Daoy (cell line): ENCODE data around the gene SUV39H2. TPM values are rescaled to one million over a fixed set of nuclear protein-coding genes. Genes with fewer than 3 reads are reported as not detected.
A peak's percentile ranks its signal among the peaks of the same experiment; 100 is the strongest.
"Not testable (repeated sequence)": the region's sequence is repeated elsewhere in the genome, so short reads cannot be mapped to it uniquely, and the experiment has no call there.

Experiments
- DNase-seq: peaks from one replicate; pipeline ENCODE4 v3.0.0-alpha.2; 2015; ENCODE audit warnings: low read depth
- total RNA-seq: library from RNA; depleted of rRNA; stranded (reverse); fragments of >200 nt; shearing (Covaris generic); gene quantifications from 2 replicates; pipeline ENCODE4 v1.2.3, GENCODE V29; 2014; rRNA removed

The SUV39H2 gene
- 29.0 and 35.7 TPM in 2 replicates for total RNA-seq

DNA sequence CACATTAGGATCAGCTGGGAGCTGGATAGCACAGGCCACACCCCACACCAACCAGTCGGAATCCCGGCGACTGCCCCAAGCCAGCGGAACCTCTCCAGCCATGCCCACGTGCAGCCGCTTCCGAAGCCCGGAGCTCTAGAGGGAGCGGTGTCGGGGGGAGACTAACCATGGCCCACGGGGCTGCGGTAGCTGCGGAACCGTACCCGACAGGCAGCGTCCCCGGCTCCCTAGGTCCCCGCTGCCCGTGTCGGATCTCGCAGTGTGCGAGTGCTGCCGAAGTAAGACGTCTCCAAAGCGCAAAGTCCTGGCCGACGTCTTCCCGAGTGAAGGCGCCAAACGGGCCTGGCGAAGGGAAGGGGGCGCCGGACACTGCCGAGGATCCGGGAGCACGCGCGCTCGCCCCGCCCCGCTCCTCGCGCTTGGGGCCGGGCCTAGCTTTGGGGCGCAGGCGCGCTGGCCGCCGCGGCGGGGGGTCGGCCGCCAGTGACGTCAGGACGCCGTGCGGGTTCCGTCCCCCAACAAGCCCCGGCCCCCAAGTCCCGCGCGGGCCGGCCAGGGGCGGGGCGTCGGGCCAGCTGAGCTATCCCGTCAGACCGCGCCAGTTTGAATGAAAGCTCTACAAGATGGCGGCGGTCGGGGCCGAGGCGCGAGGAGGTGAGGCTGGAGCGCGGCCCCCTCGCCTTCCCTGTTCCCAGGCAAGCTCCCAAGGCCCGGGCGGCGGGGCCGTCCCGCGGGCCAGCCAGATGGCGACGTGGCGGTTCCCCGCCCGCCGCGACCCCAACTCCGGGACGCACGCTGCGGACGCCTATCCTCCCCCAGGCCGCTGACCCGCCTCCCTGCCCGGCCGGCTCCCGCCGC is at the start of gene SUV39H2:
TSS of gene SUV39H2 (plus strand) at position 601 of the 858 bp plus-strand sequence. CDS start at position 624, 23 bp downstream.
- peak; percentile 96 for DNase-seq

- no peak for DNase-seq
Observed at GRCh38 chr10:14833106-14833505, 45.6 kb upstream of the SUV39H2 start.

DNA sequence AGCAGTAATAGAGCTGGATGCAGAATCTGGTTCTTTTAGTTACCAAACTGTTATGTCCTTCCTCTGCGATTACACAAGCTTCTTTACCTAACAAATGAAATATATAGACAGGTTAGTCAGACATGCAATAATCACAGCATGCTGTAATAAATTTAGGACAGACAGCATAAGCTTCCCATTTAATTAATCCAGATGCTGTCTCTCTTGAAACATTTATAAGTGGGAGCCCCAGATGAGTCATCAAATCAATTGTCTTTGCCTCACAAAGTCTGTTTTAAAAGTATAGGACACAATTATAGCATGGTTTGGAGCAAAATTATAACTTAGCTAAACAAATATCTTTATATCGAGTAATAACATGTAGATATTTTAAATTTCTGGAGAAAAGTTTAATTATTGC is 42.5 kb upstream of the SUV39H2 start:
- DNase-seq = no peak

GRCh38 chr10:14837003-14837756 is 41.5 kb upstream of the SUV39H2 start:
- no peak for DNase-seq

DNA sequence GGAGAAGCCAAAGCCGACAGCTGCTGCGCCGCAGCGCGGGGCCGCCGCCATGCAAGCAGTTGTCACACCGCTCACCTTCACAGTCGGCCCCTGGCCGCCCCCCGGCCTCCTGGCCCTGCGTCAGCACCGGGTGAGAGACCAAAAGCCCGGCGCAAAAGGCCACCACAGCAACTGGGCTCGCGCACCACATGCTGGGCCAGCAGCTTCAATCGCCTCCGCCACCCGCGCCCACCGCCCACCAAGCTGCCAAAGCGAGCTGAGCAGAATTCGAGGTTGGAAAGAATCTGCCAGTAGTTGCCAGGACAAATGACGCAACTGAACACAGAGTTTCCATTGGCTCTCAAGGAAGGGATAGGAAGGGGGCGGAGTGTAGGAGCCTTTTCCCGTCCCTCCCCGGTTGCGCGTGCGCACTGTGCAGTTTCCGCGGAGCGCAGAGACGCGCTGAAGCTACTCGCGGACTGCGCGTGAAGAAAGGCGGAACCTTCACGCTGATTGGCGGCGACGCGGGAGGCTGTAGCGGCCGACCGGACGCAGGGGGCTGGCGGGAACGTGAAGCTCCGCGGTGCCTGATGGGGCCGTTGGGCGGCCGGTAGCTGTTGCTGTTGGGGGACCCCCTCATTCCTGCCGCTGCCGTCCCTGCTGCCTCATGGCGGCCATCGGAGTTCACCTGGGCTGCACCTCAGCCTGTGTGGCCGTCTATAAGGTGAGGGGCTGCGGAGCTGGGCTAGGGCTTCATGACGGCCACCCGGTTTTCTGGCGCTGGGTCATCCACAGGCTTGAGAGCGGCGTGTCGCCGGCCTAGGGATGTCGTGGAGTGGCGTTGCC is 40.7 kb upstream of the SUV39H2 start, which contains the start of the genes CDNF, HSPA14 and MSANTD7:
TSS of gene CDNF (minus strand) at position 281 of the 825 bp plus-strand sequence. CDS start at position 190, 91 bp downstream.
TSS of gene HSPA14 (plus strand) at position 550 of the 825 bp plus-strand sequence. CDS start at position 647, 97 bp downstream.
TSS of gene MSANTD7 (plus strand) at position 550 of the 825 bp plus-strand sequence. CDS start 3,979 bp downstream, outside the sequence.
- DNase-seq = peak; percentile 99

DNA sequence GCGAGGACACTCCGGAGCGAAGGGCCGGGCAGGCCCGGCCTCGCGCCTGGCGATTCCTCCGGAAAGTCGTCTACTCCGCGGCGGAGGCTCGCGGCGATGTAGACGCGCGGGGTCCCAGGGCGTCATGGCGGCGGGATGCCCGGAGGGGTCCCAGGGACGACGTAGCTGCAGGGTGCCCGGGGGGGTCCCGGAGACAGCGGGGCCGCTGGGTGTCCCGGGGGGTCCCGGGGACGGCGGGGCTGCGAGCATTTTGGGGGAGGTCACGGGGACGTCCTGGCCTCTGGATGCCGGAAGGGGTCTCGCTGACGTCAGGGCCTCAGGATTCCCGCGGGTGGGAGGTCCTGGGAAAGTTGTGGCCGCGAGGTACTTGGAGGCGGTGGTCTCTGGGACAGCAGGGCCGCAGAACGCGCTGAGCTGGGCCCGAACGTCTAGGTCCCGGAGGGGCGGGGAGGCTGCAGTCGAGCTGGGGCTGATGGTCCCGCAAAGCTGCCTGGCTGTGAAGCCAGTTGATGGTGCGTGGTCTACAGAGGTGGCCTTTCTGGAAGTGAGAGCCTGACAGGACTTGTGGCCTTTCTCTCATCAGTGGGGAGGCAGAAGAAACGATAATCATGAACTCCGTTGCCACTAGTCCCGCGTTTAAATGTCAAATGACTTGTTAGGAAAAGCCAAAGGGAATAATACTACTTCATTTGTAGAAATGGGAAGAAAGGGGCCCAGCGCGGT is 39.9 kb upstream of the SUV39H2 start:
- peak; percentile 15 for DNase-seq

DNA sequence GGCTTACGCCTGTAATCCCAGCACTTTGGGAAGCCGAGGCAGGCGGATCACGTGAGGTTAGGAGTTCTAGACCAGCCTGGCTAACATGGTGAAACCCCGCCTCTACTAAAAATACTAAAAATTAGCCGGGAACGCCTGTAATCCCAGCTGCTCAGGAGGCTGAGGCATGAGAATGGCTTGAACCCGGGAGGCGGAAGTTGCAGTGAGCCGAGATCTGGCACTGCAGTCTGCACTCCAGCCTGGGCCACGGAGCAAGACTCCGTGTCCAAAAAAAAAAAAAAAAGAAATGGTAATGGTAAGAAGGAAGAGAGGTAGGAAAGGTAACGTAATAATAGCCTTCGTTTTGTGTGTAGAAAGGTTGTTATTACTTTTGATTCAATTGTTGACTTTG is 39.4 kb upstream of the SUV39H2 start:
- DNase-seq = no peak

DNA sequence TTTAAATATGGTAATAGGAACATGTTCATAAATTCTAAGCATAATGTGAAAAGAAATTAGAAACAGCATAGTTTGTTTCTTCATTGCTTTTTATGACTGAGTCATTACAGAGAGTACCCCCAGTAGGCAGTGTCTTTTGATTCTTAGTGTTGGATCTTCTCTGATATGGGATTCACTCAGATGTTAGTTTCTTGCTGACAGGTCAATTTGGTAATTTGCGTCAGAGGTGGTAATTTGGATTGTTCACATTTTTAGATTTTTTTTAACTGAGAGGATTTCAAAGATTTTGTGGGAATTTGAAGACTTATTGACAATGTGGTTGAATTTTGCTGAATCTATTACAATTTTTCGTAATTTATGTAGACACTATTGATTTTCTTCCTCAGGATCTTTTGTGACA is 38.5 kb upstream of the SUV39H2 start:
- no peak for DNase-seq

DNA sequence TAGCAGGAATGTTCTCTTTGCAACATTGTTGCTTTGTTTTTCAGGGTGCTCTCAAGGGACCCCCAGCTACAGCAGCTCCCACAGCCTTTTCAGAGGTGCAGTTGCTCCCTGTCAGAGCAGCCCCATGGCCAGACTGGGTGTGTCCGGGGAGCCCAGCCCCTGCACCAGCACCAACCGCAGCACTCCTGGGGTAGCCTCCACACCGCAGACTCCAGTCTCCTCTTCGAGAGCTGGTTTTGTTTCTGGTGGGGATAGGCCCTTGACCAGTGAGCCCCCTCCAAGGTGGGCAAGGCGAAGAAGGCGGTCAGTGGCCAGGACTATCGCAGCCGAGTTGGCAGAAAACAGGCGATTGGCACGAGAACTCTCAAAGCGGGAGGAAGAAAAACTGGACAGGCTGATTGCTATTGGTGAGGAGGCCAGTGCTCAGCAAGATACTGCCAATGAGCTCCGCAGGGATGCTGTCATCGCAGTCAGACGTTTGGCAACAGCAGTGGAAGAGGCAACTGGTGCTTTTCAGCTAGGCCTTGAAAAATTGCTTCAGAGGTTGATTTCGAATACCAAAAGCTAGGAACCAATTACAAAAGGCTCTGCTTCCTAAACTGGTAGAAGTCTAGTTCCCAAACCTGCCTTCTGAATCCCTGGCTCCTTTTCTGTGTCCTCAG is 35.2 kb upstream of the SUV39H2 start:
- no peak for DNase-seq

DNA sequence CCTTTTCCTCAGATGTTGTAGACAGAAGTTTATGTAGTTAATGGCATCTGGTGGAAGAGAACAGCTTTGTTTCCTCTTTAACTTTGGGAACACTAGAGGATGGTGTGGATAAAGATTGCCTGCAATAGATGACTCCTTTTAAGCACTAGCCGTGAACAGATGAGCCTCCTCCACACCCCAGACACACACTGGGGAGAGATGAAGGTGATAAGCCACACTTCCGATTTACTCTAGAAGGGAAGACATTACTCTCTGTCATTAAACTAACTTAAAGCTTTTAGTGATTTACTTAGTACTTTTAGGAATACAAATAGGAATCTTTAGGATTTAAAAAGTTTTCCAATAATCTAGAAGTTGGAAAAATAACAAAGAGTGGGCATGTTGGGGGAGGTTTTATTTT is 33.7 kb upstream of the SUV39H2 start:
- no peak for DNase-seq

- no peak for DNase-seq
Observed at GRCh38 chr10:14852236-14852635, 26.4 kb upstream of the SUV39H2 start.

GRCh38 chr10:14855453-14855852 is 23.2 kb upstream of the SUV39H2 start:
- no peak for DNase-seq

DNA sequence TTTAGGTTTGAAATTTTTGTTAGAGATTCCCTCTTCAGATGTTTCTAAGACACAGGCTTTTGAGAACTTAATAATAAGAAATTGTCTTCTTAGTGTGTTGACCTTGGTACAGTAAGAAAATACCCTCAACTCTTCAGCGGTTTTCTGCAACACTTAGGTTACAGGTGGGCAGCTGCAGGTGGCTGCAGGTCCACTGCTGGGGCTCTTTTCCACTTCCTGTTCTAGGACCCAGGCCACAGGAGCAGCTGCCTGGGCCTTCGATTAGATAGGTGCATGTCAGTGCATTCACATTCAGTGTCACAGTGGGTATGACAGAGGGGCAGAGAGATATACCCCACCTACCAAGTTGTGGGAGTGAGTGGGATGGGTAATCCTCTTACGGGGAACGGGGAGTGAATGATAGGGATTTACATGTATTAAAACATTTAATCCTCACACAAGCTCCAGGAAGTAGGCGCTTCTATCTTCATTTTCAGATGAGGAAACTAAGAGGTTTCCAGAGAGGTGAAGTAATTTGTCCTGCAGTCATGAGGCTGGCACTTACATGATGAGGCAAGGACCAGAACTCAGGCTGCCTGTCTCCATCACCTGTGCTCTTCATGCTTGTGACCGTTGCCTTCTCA is 20.2 kb upstream of the SUV39H2 start:
- DNase-seq = no peak

- DNase-seq = no peak
Observed at GRCh38 chr10:14859043-14859442, 19.6 kb upstream of the SUV39H2 start.

DNA sequence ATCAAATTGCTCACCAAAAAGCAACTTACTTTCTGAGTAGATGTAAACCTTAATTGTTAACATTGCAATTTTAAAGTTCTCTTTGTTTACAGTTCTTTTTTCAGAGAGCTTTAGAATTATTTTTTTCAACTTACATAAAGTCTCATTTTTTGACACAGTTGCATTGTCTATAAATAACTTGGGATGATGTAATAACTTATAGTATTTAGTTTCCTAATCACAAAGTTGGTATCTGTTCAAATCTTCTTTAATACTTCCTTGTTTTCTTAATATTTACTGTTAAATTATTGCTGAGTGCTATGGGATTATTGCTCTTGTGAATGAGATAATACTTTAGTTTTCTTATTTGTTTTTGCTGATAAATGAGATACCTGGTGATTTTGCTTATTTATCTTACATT is 18.9 kb upstream of the SUV39H2 start:
- no peak for DNase-seq

- DNase-seq = no peak
Observed at GRCh38 chr10:14860791-14861190, 17.9 kb upstream of the SUV39H2 start.

GRCh38 chr10:14864466-14864865 is 14.2 kb upstream of the SUV39H2 start:
- DNase-seq = not testable (repeated sequence)

- DNase-seq = not testable (repeated sequence)
Observed at GRCh38 chr10:14864871-14865270, 13.8 kb upstream of the SUV39H2 start.

DNA sequence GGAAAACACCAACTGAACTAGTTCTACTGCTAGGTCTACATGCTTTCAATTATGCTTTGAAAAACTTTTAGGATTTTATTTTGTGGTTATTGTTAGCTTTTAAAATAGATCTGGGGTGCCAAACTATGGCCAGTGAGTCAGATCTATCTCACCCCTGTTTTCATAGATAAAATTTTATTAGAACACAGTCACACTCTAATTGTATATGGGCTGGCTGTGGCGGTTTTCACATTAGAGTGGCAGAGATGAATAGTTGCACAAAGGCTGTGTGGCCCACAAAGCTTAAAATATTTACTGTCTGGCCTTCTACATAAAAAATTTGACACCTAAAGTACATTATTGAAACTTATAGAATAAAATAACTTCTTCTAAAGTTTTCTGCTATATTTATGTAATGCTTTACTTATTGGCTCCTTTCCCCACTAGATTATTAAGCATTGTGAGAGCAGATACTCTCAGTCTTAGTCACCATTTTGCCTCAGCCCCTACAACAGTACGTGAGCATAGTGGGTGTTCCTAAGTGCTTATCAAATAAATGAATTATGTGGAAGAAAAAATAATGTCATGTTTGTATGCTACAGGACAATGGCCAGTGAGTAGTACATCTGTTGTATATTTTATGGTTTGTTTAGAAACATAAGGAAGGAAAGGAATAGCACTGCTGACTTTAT is 5.4 kb upstream of the SUV39H2 start:
- DNase-seq = peak; percentile 14
